ENCODE results near the gene CNKSR2.
A peak's percentile ranks its signal among the peaks of the same experiment; 100 is the strongest.

Gene CNKSR2

GRCh38 chrX:21616386-21616785 lies 242.2 kb downstream of the CNKSR2 start:
- DNase-seq: no peak

GRCh38 chrX:21620234-21620633 lies 246.0 kb downstream of the CNKSR2 start:
- no peak for DNase-seq

- DNase-seq: no peak
Observed at GRCh38 chrX:21623778-21624501, 249.7 kb downstream of the CNKSR2 start.

GRCh38 chrX:21632027-21632426 lies 257.8 kb downstream of the CNKSR2 start:
- DNase-seq: no peak

GRCh38 chrX:21638311-21638710 lies 264.1 kb downstream of the CNKSR2 start:
- peak; percentile 46 for DNase-seq

GRCh38 chrX:21639775-21640174 lies 265.6 kb downstream of the CNKSR2 start:
- no peak for DNase-seq

- no peak for DNase-seq
Observed at GRCh38 chrX:21645431-21645830, 271.2 kb downstream of the CNKSR2 start.

GRCh38 chrX:21645886-21646285 lies 271.7 kb downstream of the CNKSR2 start:
- no peak for DNase-seq

GRCh38 chrX:21655901-21656586 lies 281.8 kb downstream of the CNKSR2 start:
- DNase-seq: no peak

- DNase-seq: no peak
Observed at GRCh38 chrX:21656587-21657317, 282.5 kb downstream of the CNKSR2 start.

GRCh38 chrX:21657318-21658151 lies 283.3 kb downstream of the CNKSR2 start:
- DNase-seq: no peak

GRCh38 chrX:21658152-21658737 lies 284.0 kb downstream of the CNKSR2 start, which contains the start of gene KLHL34:
Gene KLHL34, minus strand, starts transcription at chrX:21658330. Its CDS starts 542 bp downstream, at chrX:21657788.
- DNase-seq: no peak

- no peak for DNase-seq
Observed at GRCh38 chrX:21658746-21659145, 284.5 kb downstream of the CNKSR2 start.

GRCh38 chrX:21659320-21659719 lies 285.1 kb downstream of the CNKSR2 start:
- DNase-seq: no peak

GRCh38 chrX:21660156-21660555 lies 285.9 kb downstream of the CNKSR2 start:
- DNase-seq: no peak

- no peak for DNase-seq
Observed at GRCh38 chrX:21661316-21661715, 287.1 kb downstream of the CNKSR2 start.

- no peak for DNase-seq
Observed at GRCh38 chrX:21662761-21663160, 288.5 kb downstream of the CNKSR2 start.

- no peak for DNase-seq
Observed at GRCh38 chrX:21666252-21666651, 292.0 kb downstream of the CNKSR2 start.

GRCh38 chrX:21666679-21667078 lies 292.5 kb downstream of the CNKSR2 start:
- peak; percentile 0 for DNase-seq

- no peak for DNase-seq
Observed at GRCh38 chrX:21674430-21675186, 300.4 kb downstream of the CNKSR2 start.

- no peak for DNase-seq
Observed at GRCh38 chrX:21675931-21676330, 301.7 kb downstream of the CNKSR2 start.
